Inflammatory macrophage treated with lipopolysaccharide for 4 hours (primary cell): Measurements from ENCODE around the gene CEACAM21.

ENCODE experiments used
- DNase-seq: peaks from one replicate; pipeline ENCODE4 v3.0.0-alpha.2; 2020

Gene CEACAM21

GRCh38 chr19:41575998-41576397, at the start of gene CEACAM21:
Gene CEACAM21, plus strand, starts transcription at chr19:41576166. Its CDS starts 109 bp downstream, at chr19:41576275.
- peak; percentile 92 for DNase-seq

GRCh38 chr19:41527089-41527488, 48.9 kb upstream of the CEACAM21 start:
- no peak for DNase-seq

DNA sequence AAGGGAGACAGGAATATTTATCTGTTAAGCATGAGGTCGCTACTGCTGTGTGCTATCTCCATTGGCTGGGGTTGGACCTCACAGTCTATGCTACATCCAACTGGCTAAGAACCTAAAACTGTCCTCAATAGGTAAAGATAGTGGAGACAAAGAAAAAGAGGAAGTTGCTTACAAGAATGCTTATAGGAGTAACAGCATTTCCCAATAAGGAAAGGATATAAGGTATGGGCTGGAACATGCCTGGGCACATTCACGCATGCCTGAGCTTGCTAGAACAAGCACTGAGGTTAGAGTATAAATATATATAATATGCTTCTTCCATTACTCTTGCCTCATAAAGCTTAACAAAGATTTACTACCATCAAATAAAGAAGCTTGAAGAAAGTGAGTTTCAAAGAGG, 47.9 kb upstream of the CEACAM21 start:
- no peak for DNase-seq

- DNase-seq: no peak
Observed at GRCh38 chr19:41529484-41530183, 46.3 kb upstream of the CEACAM21 start.

DNA sequence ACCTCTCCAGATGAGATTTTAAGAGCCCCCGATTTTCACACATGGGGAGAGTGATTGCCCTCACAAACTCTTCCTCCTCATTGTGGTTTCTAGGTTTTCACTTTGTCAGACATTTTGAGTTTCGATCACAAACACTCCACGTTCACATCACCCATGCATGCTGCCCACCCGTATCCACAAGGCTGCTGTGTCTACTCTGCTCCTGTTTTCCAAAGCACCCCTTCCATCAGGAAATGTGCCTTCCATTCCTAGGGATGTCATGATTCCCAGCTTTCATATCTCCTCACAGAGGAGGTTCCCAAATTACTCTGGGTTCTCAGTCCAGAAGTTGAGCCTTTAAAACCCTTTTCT, 45.8 kb upstream of the CEACAM21 start:
- no peak for DNase-seq

DNA sequence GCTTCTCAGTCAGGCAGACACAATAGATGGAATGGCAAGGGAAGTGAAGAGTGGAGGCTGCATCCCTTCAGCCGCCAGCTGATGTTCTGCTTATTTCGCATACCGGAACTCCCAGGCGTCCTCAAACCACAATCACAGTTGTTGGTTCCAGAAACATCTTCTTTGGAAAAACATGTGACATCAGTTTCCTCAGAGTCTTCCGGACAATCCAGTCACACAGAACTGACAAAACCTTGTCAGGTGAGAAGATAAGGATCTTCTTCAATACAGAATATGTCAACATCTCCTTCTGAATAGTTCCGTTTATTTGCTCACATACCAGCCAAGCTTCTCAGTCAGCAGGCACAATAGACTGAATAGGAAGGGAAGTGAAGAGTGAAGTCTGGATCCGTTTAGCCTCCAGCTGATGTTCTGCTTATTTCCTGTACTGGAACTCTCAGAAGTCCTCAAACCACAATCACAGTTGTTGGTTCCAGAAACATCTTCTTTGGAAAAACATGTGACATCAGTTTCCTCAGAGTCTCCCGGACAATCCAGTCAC, 45.1 kb upstream of the CEACAM21 start:
- DNase-seq: peak; percentile 85

GRCh38 chr19:41531438-41532311, 44.3 kb upstream of the CEACAM21 start:
- peak; percentile 99 for DNase-seq

DNA sequence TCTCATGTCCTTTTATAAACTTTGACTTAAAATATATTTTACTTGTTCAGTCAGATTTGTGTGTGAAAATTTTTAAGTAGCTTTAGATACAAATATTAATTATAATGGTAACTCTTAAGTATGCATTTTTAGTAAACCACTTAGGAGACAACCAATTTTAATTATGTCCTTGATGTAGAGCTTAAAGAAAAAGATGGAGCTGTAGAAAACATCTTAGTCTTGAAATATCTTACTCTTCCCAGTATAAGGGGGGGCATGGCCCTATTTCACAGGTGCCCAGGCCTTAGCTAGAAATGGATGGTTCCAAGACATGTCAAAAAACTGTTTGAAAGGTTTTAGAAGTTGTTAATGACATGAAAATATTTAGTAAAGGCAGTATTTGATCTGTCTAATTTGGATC, 43.4 kb upstream of the CEACAM21 start:
- DNase-seq: no peak

- DNase-seq: no peak
Observed at GRCh38 chr19:41533671-41534215, 42.2 kb upstream of the CEACAM21 start.

GRCh38 chr19:41535029-41535622, 40.8 kb upstream of the CEACAM21 start:
- peak; percentile 67 for DNase-seq

GRCh38 chr19:41537789-41538188, 38.2 kb upstream of the CEACAM21 start:
- peak; percentile 70 for DNase-seq

DNA sequence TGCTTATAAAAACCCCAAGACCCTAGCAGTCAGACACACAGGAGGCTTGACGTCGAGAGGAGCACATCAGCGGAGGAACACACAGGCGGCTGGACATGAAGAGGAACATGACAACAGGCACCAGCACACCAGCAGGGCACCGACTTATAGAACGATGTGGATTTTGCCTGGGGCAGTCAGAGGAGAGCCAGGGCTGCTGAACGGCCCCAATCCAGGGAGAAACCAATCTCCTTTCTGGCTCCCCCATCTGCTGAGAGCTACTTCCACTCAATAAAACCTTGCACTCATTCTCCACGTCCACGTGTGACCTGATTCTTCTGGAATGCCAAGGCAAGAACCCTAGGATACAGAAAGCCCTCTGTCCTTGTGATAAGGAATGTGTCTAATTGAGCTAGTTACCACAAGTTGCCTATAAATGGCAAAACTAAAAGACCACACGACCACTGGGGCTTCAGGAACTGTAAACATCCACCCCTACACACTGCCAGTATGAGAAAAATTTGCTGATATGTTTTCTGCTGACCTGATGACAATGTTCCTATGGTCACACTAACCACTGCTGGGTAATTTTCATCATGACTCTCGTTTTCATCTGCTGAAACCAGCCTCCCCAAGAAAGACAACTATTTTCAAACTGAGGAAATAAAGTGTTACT, 35.8 kb upstream of the CEACAM21 start:
- no peak for DNase-seq

- DNase-seq: peak; percentile 72
Observed at GRCh38 chr19:41541990-41542584, 33.9 kb upstream of the CEACAM21 start.

DNA sequence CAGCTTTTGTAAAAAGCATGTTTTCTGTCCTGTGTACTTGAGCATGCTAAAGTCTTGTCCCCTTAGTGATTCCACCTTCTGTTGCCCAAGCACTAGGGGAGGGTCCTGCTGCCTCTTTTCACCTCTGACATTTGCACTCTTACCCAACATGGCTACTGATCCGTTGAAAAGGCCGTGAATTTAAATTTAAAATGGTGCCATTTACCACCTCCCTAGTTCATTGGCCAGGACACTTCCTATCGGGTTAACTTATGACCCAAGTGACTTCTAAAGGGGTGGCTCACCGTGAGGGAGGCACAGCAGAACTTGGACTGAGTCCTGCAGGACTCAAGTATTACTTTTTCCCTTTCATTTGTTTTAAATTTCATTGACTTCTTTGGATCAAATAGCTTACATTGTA, 33.3 kb upstream of the CEACAM21 start:
- DNase-seq: no peak

- DNase-seq: no peak
Observed at GRCh38 chr19:41543582-41543981, 32.4 kb upstream of the CEACAM21 start.

- peak; percentile 35 for DNase-seq
Observed at GRCh38 chr19:41545547-41545946, 30.4 kb upstream of the CEACAM21 start.

DNA sequence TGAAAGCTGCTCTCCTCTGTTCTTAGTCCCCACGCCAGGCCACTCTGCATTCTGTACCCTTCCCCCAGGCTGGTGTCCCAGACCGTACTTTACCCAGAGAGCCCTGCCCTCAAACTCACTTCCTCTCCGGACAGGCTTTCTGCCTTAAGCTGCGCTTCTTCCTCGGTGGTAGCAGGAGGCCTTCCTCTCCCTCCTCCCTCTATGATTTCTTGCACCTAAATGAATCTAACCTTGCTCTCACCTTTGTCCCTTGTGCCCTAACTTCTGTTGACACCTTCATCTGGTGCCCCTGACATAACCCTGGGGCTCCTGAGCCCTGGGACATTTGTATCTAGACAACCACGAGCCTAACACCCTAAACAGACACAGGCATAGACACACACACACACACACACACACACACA, 29.6 kb upstream of the CEACAM21 start:
- peak; percentile 51 for DNase-seq

DNA sequence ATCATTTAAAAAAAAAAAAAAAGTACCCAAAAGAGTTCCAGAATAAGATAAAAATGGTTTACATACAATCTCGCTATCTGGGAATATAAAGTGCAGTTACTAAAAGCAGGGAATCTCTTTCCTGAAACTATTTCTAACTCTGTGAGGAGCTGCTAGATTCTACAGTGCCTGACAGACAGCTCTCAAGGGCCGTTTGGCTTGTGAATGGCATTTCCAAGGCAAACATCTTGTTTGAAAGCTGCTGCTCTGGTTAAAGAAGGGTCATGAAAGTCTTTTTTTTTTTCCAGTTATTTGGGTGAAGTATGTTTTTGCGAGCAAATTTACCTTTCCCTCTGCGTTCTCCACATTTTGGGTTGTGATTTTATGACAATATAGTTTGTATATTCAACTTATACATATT, 29.0 kb upstream of the CEACAM21 start:
- DNase-seq: no peak

- no peak for DNase-seq
Observed at GRCh38 chr19:41547569-41547968, 28.4 kb upstream of the CEACAM21 start.

DNA sequence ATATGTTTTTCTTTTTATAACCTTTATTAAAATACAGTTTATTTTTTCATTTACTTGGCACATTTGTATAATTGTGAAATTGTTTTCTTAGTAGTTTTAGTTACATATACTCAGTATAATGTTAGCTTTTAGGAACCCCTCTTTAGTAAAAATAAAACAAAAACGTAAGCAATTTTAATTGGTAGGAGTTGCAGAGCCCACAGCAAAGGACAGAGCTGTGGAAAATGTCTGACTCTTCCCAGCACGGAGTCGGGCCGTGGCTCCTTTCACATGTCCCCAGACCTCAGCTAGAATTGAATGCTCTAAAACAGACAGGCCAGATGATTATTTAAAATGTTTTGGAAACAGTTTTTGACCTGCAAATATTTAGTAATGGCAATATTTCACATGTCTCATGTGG, 27.9 kb upstream of the CEACAM21 start:
- no peak for DNase-seq

- peak; percentile 47 for DNase-seq
Observed at GRCh38 chr19:41548954-41549688, 26.8 kb upstream of the CEACAM21 start.

- no peak for DNase-seq
Observed at GRCh38 chr19:41549884-41550283, 26.1 kb upstream of the CEACAM21 start.
